Effector memory CD8-positive, alpha-beta T cell (primary cell): ENCODE results near the gene TTLL11.

ENCODE experiments used
- ATAC-seq: fragments of 150-1000 bp; cut with Tn5 transposase; replicated peaks from 2 replicates; pipeline ENCODE4 v1.10.0; 2021; ENCODE audit warnings: mild to moderate bottlenecking, moderate library complexity
- DNase-seq, 3 experiments: peaks; one replicate each; pipeline ENCODE4 v3.0.0; 2021
- H3K27ac Mint-ChIP-seq, 2 donors: one replicate each; pipeline ENCODE4 v1.8.0; 2022; ENCODE audit warnings: mild to moderate bottlenecking in 2 of 2, mixed read lengths in 2 of 2, moderate library complexity in 2 of 2
- H3K27me3 Mint-ChIP-seq, 2 donors: one replicate each; pipeline ENCODE4 v1.8.0; 2022; ENCODE audit warnings: mixed read lengths in 2 of 2
- H3K36me3 Mint-ChIP-seq: one replicate; pipeline ENCODE4 v1.8.0; 2022; ENCODE audit warnings: mild to moderate bottlenecking, moderate library complexity, mixed read lengths; ENCODE audit not compliant: insufficient read depth
- H3K4me1 Mint-ChIP-seq, 2 donors: one replicate each; pipeline ENCODE4 v1.8.0; 2022; ENCODE audit warnings: low read depth in 2 of 2, mixed read lengths in 2 of 2
- H3K4me3 Mint-ChIP-seq, 2 donors: one replicate each; pipeline ENCODE4 v1.8.0; 2022; ENCODE audit warnings: mild to moderate bottlenecking in 2 of 2, mixed read lengths in 2 of 2, moderate library complexity in 2 of 2
- H3K9me3 Mint-ChIP-seq, 2 donors: one replicate each; pipeline ENCODE4 v1.8.0; 2022; ENCODE audit warnings: mixed read lengths in 2 of 2

The TTLL11 gene

GRCh38 chr9:121884057-121884541 is 209.0 kb downstream of the TTLL11 start:
- ATAC-seq (no peak), DNase-seq (no peak)
- H3K4me3 Mint-ChIP-seq: no peak overlapping the region

GRCh38 chr9:121883281-121884056 is 209.6 kb downstream of the TTLL11 start:
- H3K4me3 Mint-ChIP-seq: no peak overlapping the region
- ATAC-seq (no peak), DNase-seq (no peak)
- H3K27me3 Mint-ChIP-seq: peaks cover 0 to 4% of the 10 kb centered on the region in 2 donors
- H3K4me1 Mint-ChIP-seq: no peaks in the 10 kb centered on the region
- no peaks in the 10 kb centered on the region for H3K36me3 Mint-ChIP-seq
- no peaks in the 10 kb centered on the region for H3K9me3 Mint-ChIP-seq
- no peak overlapping the region for H3K27ac Mint-ChIP-seq

More at GRCh38 chr9:121884057-121884541, 209.0 kb downstream of the TTLL11 start:
- peaks cover 0 to 4% of the 10 kb centered on the region in 2 donors for H3K27me3 Mint-ChIP-seq
- H3K4me1 Mint-ChIP-seq: no peaks in the 10 kb centered on the region
- H3K27ac Mint-ChIP-seq: no peak overlapping the region
- no peaks in the 10 kb centered on the region for H3K9me3 Mint-ChIP-seq
- H3K36me3 Mint-ChIP-seq: no peaks in the 10 kb centered on the region

GRCh38 chr9:121881920-121882500 is 211.1 kb downstream of the TTLL11 start:
- Mint-ChIP-seq H3K4me3 (no peak overlapping the region), H3K27ac (no peak overlapping the region), H3K27me3 (peaks cover 0 to 4% of the 10 kb centered on the region in 2 donors), H3K36me3 (no peaks in the 10 kb centered on the region), H3K9me3 (no peaks in the 10 kb centered on the region), H3K4me1 (no peaks in the 10 kb centered on the region)
- no peak for ATAC-seq
- no peak for DNase-seq

- no peaks in the 10 kb centered on the region for H3K9me3 Mint-ChIP-seq
- no peaks in the 10 kb centered on the region for H3K36me3 Mint-ChIP-seq
- no peak overlapping the region for H3K27ac Mint-ChIP-seq
- no peak overlapping the region for H3K4me3 Mint-ChIP-seq
- H3K27me3 Mint-ChIP-seq: peaks cover 0 to 4% of the 10 kb centered on the region in 2 donors
- ATAC-seq (no peak), DNase-seq (no peak)
- H3K4me1 Mint-ChIP-seq: no peaks in the 10 kb centered on the region
These were observed 212.7 kb downstream of the TTLL11 start for GRCh38 chr9:121880343-121880898.

- Mint-ChIP-seq H3K4me1 (no peaks in the 10 kb centered on the region), H3K27me3 (peaks cover 0 to 4% of the 10 kb centered on the region in 2 donors), H3K4me3 (no peak overlapping the region), H3K27ac (no peak overlapping the region), H3K9me3 (no peaks in the 10 kb centered on the region), H3K36me3 (no peaks in the 10 kb centered on the region)
- DNase-seq (no peak), ATAC-seq (no peak)
These were observed 214.8 kb downstream of the TTLL11 start for GRCh38 chr9:121878271-121878822.

GRCh38 chr9:121876658-121877271 is 216.3 kb downstream of the TTLL11 start:
- Mint-ChIP-seq H3K27ac (no peak overlapping the region), H3K36me3 (no peaks in the 10 kb centered on the region), H3K4me3 (no peak overlapping the region), H3K9me3 (no peaks in the 10 kb centered on the region), H3K27me3 (peaks cover 0 to 4% of the 10 kb centered on the region in 2 donors), H3K4me1 (no peaks in the 10 kb centered on the region)
- DNase-seq (no peak), ATAC-seq (no peak)

- ATAC-seq: no peak
- no peaks in the 10 kb centered on the region for H3K36me3 Mint-ChIP-seq
These were observed 216.9 kb downstream of the TTLL11 start for GRCh38 chr9:121876255-121876654.

GRCh38 chr9:121874524-121874923 is 218.6 kb downstream of the TTLL11 start:
- Mint-ChIP-seq H3K4me3 (no peak overlapping the region), H3K27me3 (peaks cover 0 to 4% of the 10 kb centered on the region in 2 donors), H3K27ac (no peak overlapping the region), H3K9me3 (no peaks in the 10 kb centered on the region), H3K36me3 (no peaks in the 10 kb centered on the region), H3K4me1 (no peaks in the 10 kb centered on the region)
- ATAC-seq: no peak
- no peak for DNase-seq

More at GRCh38 chr9:121876255-121876654, 216.9 kb downstream of the TTLL11 start:
- Mint-ChIP-seq H3K4me1 (no peaks in the 10 kb centered on the region), H3K9me3 (no peaks in the 10 kb centered on the region), H3K27me3 (peaks cover 0 to 4% of the 10 kb centered on the region in 2 donors), H3K27ac (no peak overlapping the region), H3K4me3 (no peak overlapping the region)
- DNase-seq: no peak

GRCh38 chr9:121871431-121872025 is 221.6 kb downstream of the TTLL11 start:
- no peaks in the 10 kb centered on the region for H3K9me3 Mint-ChIP-seq
- no peak for ATAC-seq
- H3K36me3 Mint-ChIP-seq: no peaks in the 10 kb centered on the region
- no peak for DNase-seq
- no peaks in the 10 kb centered on the region for H3K4me1 Mint-ChIP-seq
- no peaks in the 10 kb centered on the region for H3K27me3 Mint-ChIP-seq
- H3K27ac Mint-ChIP-seq: no peak overlapping the region
- no peak overlapping the region for H3K4me3 Mint-ChIP-seq

- ATAC-seq (no peak), DNase-seq (no peak)
- no peaks in the 10 kb centered on the region for H3K9me3 Mint-ChIP-seq
- H3K27me3 Mint-ChIP-seq: no peaks in the 10 kb centered on the region
- no peak overlapping the region for H3K27ac Mint-ChIP-seq
- H3K36me3 Mint-ChIP-seq: no peaks in the 10 kb centered on the region
- H3K4me1 Mint-ChIP-seq: no peaks in the 10 kb centered on the region
- no peak overlapping the region for H3K4me3 Mint-ChIP-seq
These were observed 222.8 kb downstream of the TTLL11 start for GRCh38 chr9:121870271-121870670.

- Mint-ChIP-seq H3K36me3 (no peaks in the 10 kb centered on the region), H3K9me3 (no peaks in the 10 kb centered on the region), H3K27ac (no peak overlapping the region), H3K4me3 (no peak overlapping the region), H3K27me3 (no peaks in the 10 kb centered on the region), H3K4me1 (no peaks in the 10 kb centered on the region)
- DNase-seq (no peak), ATAC-seq (no peak)
These were observed 224.5 kb downstream of the TTLL11 start for GRCh38 chr9:121868626-121869025.

GRCh38 chr9:121866927-121867326 is 226.2 kb downstream of the TTLL11 start:
- ATAC-seq (no peak), DNase-seq (no peak)
- H3K36me3 Mint-ChIP-seq: no peaks in the 10 kb centered on the region
- no peaks in the 10 kb centered on the region for H3K9me3 Mint-ChIP-seq
- no peak overlapping the region for H3K27ac Mint-ChIP-seq
- no peaks in the 10 kb centered on the region for H3K27me3 Mint-ChIP-seq
- no peaks in the 10 kb centered on the region for H3K4me1 Mint-ChIP-seq
- no peak overlapping the region for H3K4me3 Mint-ChIP-seq

GRCh38 chr9:121865884-121866283 is 227.2 kb downstream of the TTLL11 start:
- no peaks in the 10 kb centered on the region for H3K36me3 Mint-ChIP-seq
- DNase-seq (no peak), ATAC-seq (no peak)
- H3K4me1 Mint-ChIP-seq: no peaks in the 10 kb centered on the region
- H3K27ac Mint-ChIP-seq: no peak overlapping the region
- H3K4me3 Mint-ChIP-seq: no peak overlapping the region
- H3K27me3 Mint-ChIP-seq: no peaks in the 10 kb centered on the region
- no peaks in the 10 kb centered on the region for H3K9me3 Mint-ChIP-seq
